Endodermal cell (in vitro differentiated cells): ENCODE results near the gene GNAO1. TPM values are rescaled to one million over a fixed set of nuclear protein-coding genes. Genes with fewer than 3 reads are reported as not detected.

Source experiments
- DNase-seq: peaks from one replicate; pipeline ENCODE4 v3.0.0-alpha.2; 2017
- H3K27ac ChIP-seq: 2 replicates; pipeline ENCODE4 v1.5.1; 2013; ENCODE audit warnings: mild to moderate bottlenecking, low read depth, low read length, moderate library complexity
- H3K27me3 ChIP-seq: 2 replicates; pipeline ENCODE4 v1.6.1; 2013; ENCODE audit warnings: mild to moderate bottlenecking, low read length, moderate library complexity; ENCODE audit not compliant: insufficient read depth, control insufficient read depth, poor library complexity, severe bottlenecking
- H3K36me3 ChIP-seq: 2 replicates; pipeline ENCODE4 v1.7.0; 2013; ENCODE audit warnings: mild to moderate bottlenecking, low read length, moderate library complexity; ENCODE audit not compliant: control insufficient read depth, insufficient read depth
- H3K4me1 ChIP-seq: one replicate; pipeline ENCODE4 v1.7.0; 2013; ENCODE audit warnings: low read length; ENCODE audit not compliant: control insufficient read depth, insufficient read depth
- H3K4me3 ChIP-seq: 2 replicates; pipeline ENCODE4 v1.5.1; 2013; ENCODE audit warnings: mild to moderate bottlenecking, low read length, moderate library complexity
- H3K9ac ChIP-seq: 2 replicates; pipeline ENCODE4 v1.6.1; 2013; ENCODE audit warnings: mild to moderate bottlenecking, low read length, moderate library complexity; ENCODE audit not compliant: poor library complexity, severe bottlenecking; ENCODE audit errors: extremely low read depth
- H3K9me3 ChIP-seq: 2 replicates; pipeline ENCODE4 v1.6.1; 2013; ENCODE audit warnings: mild to moderate bottlenecking, low read length, moderate library complexity; ENCODE audit not compliant: control insufficient read depth
- H3K27ac Mint-ChIP-seq: 2 replicates; pipeline ENCODE4 v1.8.0; 2020; ENCODE audit warnings: mixed read lengths
- H3K27me3 Mint-ChIP-seq: 2 replicates; pipeline ENCODE4 v1.8.0; 2021; ENCODE audit warnings: mild to moderate bottlenecking, mixed read lengths; ENCODE audit not compliant: insufficient read depth
- H3K36me3 Mint-ChIP-seq: 2 replicates; pipeline ENCODE4 v1.8.0; 2020; ENCODE audit warnings: low read depth, mixed read lengths
- H3K4me1 Mint-ChIP-seq: 2 replicates; pipeline ENCODE4 v1.8.0; 2020; ENCODE audit warnings: mixed read lengths
- H3K4me3 Mint-ChIP-seq: 2 replicates; pipeline ENCODE4 v1.8.0; 2020; ENCODE audit warnings: mild to moderate bottlenecking, moderate library complexity, mixed read lengths
- H3K9me3 Mint-ChIP-seq: 2 replicates; pipeline ENCODE4 v1.8.0; 2020; ENCODE audit warnings: mild to moderate bottlenecking, mixed read lengths
- CTCF ChIP-seq: fragments of 200-600 bp; sonication (generic); conservative IDR thresholded peaks from 2 replicates; pipeline ENCODE4 v1.5.0; 2021; ENCODE audit warnings: antibody characterized with exemption, mild to moderate bottlenecking
- WGBS, 2 experiments: methylation state at CpG; one replicate each; pipeline versions ENCODE4 v1.1.5 to v1.1.7; 2013; ENCODE audit warnings: missing lambda C conversion rate in 2 of 2, mixed read lengths in 1 of 2; ENCODE audit not compliant: insufficient coverage in 1 of 2, insufficient read length in 1 of 2; 5-methylcytosine and 5-hydroxymethylcytosine counted together
- total RNA-seq, 2 donors: library from RNA; stranded (reverse); fragmentation: NEBNext Ultra II Directional in 1 of 2; extraction: Animal tissue kit (Norgen Biotek cat#: 25700) in 1 of 2; gene quantifications; 2 replicates in 1 of 2; 3 replicates in 1 of 2; pipeline ENCODE4 v1.2.1, GENCODE V29; 2021

The GNAO1 gene
- total RNA-seq, 2 donors from 2014 or later: 2.7 to 7.1 TPM

- no peaks in the 10 kb centered on the region for H3K27me3 ChIP-seq
- H3K4me3 ChIP-seq: no peak overlapping the region
- Mint-ChIP-seq H3K27ac (no peak overlapping the region), H3K27me3 (no peaks in the 10 kb centered on the region), H3K36me3 (no peaks in the 10 kb centered on the region), H3K4me1 (no peaks in the 10 kb centered on the region), H3K9me3 (no peaks in the 10 kb centered on the region), H3K4me3 (no peak overlapping the region)
- WGBS, 2 experiments: 76 to 85% methylated on average over 12 to 16 of the region's 18 CpGs
- DNase-seq: no peak
- no peaks in the 10 kb centered on the region for H3K36me3 ChIP-seq
- no peak for TF ChIP-seq CTCF
- no peaks in the 10 kb centered on the region for H3K4me1 ChIP-seq
- H3K27ac ChIP-seq: no peak overlapping the region
- H3K9ac ChIP-seq: no peak overlapping the region
- H3K9me3 ChIP-seq: no peaks in the 10 kb centered on the region
Measured at GRCh38 chr16:56344518-56345405, 153.5 kb downstream of the GNAO1 start.

GRCh38 chr16:56345406-56346050 is 154.2 kb downstream of the GNAO1 start:
- H3K27ac Mint-ChIP-seq: no peak overlapping the region
- no peaks in the 10 kb centered on the region for H3K9me3 Mint-ChIP-seq
- no peak overlapping the region for H3K9ac ChIP-seq

More at GRCh38 chr16:56345406-56346050, 154.2 kb downstream of the GNAO1 start:
- no peaks in the 10 kb centered on the region for H3K27me3 Mint-ChIP-seq
- H3K4me3 Mint-ChIP-seq: no peak overlapping the region
- H3K9me3 ChIP-seq: no peaks in the 10 kb centered on the region
- no peaks in the 10 kb centered on the region for H3K36me3 Mint-ChIP-seq
- H3K4me3 ChIP-seq: no peak overlapping the region
- no peaks in the 10 kb centered on the region for H3K4me1 Mint-ChIP-seq
- no peaks in the 10 kb centered on the region for H3K4me1 ChIP-seq
- H3K27me3 ChIP-seq: no peaks in the 10 kb centered on the region
- H3K27ac ChIP-seq: no peak overlapping the region
- no peak for TF ChIP-seq CTCF
- DNase-seq: no peak
- 94 to 96% methylated on average over 8 to 13 of the region's 13 CpGs for WGBS, 2 experiments
- no peaks in the 10 kb centered on the region for H3K36me3 ChIP-seq
